GM23248 (cell line): ENCODE measurements around the gene WNT5B.

Experiments used
- EZH2 ChIP-seq: fragments of 200-600 bp; sonication (generic); IDR thresholded peaks from 2 replicates; pipeline ENCODE4 v1.6.1; 2018; ENCODE audit warnings: antibody characterized with exemption, mild to moderate bottlenecking; ENCODE audit not compliant: insufficient read depth, poor library complexity, severe bottlenecking
- EZH2phosphoT487 ChIP-seq: fragments of 200-600 bp; sonication (generic); IDR thresholded peaks from 2 replicates; pipeline ENCODE4 v1.6.1; 2018; ENCODE audit warnings: antibody characterized with exemption, moderate library complexity, mild to moderate bottlenecking, low read depth; ENCODE audit not compliant: insufficient read depth

DNA sequence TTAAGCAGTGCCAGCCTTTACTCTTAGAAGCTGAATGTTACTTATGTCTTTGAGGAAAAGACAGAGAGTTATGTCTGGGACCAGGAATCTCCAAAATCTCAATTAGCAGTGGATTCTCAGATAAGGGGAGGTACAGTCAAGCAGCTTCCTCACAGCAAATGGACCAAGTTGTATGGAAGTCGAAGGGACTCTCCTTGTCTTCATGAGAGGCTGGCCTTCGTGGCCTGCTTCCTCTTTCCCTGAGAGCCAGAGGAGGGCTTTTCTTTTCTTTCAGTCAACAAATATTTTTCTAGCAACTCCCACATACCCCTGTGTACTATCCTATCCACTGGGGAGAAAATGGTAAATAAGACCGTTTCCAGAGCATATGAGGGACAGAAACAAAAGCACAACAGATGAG is 6.6 kb upstream of the WNT5B start:
- no peak for TF ChIP-seq EZH2
- TF ChIP-seq EZH2phosphoT487, result no peak
